ENCODE measurements around the gene TRPC3. TPM values are rescaled to one million over a fixed set of nuclear protein-coding genes. Genes with fewer than 3 reads are reported as not detected.

The TRPC3 gene
- total and polyA plus RNA-seq, 2 donors (not counting 1 experiment from before 2014, with no cell fraction given) = 1.2 to 2.3 TPM

GRCh38 chr4:121881158-121881557 is 70.7 kb downstream of the TRPC3 start:
- no peak for TF ChIP-seq CTCF (conservative IDR thresholded peaks at IDR 0.05 in 1 of 2, IDR thresholded peaks at IDR 0.05 in 1 of 2; ENCODE audit: low read depth in 1 of 2, low read length in 2 of 2)
- TF ChIP-seq EZH2 (IDR thresholded peaks at IDR 0.05; ENCODE audit: low read length, missing control alignments) = no peak
- Histone ChIP-seq H3K4me3 (replicated peaks in 1 of 4; ENCODE audit: control extremely low read depth in 1 of 4, insufficient read depth in 1 of 4, low read depth in 3 of 4, low read length in 4 of 4) (no peak overlapping the region), H4K20me1 (ENCODE audit: control insufficient read depth, extremely low read depth, insufficient read depth, low read length) (no peaks in the 10 kb centered on the region), H2AFZ (ENCODE audit: low read length) (no peak overlapping the region), H3K4me1 (ENCODE audit: control insufficient read depth, extremely low read depth, insufficient read depth, low read length) (no peaks in the 10 kb centered on the region), H3K79me2 (ENCODE audit: control insufficient read depth, insufficient read depth, low read length) (no peaks in the 10 kb centered on the region), H3K27ac (ENCODE audit: insufficient read depth, low read length) (no peak overlapping the region), H3K4me2 (ENCODE audit: extremely low read depth, insufficient read depth, low read length) (no peak overlapping the region), H3K36me3 (ENCODE audit: control insufficient read depth, insufficient read depth, low read length) (no peaks in the 10 kb centered on the region), H3K27me3 (ENCODE audit: control insufficient read depth, insufficient read depth, low read length) (no peaks in the 10 kb centered on the region), H3K9me3 (ENCODE audit: control insufficient read depth, insufficient read depth, low read depth, low read length) (no peaks in the 10 kb centered on the region), H3K9ac (ENCODE audit: insufficient read depth, low read length) (no peak overlapping the region)
- DNase-seq (ENCODE audit: low read depth in 2 of 2) = no peak

- Histone ChIP-seq H3K27me3 (ENCODE audit: control insufficient read depth, insufficient read depth, low read length) (no peaks in the 10 kb centered on the region), H2AFZ (ENCODE audit: low read length) (no peak overlapping the region), H3K4me2 (ENCODE audit: extremely low read depth, insufficient read depth, low read length) (no peak overlapping the region), H3K36me3 (ENCODE audit: control insufficient read depth, insufficient read depth, low read length) (no peaks in the 10 kb centered on the region), H3K27ac (ENCODE audit: insufficient read depth, low read length) (no peak overlapping the region), H4K20me1 (ENCODE audit: control insufficient read depth, extremely low read depth, insufficient read depth, low read length) (no peaks in the 10 kb centered on the region), H3K9ac (ENCODE audit: insufficient read depth, low read length) (no peak overlapping the region), H3K4me3 (replicated peaks in 1 of 4; ENCODE audit: control extremely low read depth in 1 of 4, insufficient read depth in 1 of 4, low read depth in 3 of 4, low read length in 4 of 4) (no peak overlapping the region), H3K9me3 (ENCODE audit: control insufficient read depth, insufficient read depth, low read depth, low read length) (no peaks in the 10 kb centered on the region), H3K79me2 (ENCODE audit: control insufficient read depth, insufficient read depth, low read length) (no peaks in the 10 kb centered on the region), H3K4me1 (ENCODE audit: control insufficient read depth, extremely low read depth, insufficient read depth, low read length) (no peaks in the 10 kb centered on the region)
- TF ChIP-seq EZH2 (IDR thresholded peaks at IDR 0.05; ENCODE audit: low read length, missing control alignments) (no peak), CTCF (conservative IDR thresholded peaks at IDR 0.05 in 1 of 2, IDR thresholded peaks at IDR 0.05 in 1 of 2; ENCODE audit: low read depth in 1 of 2, low read length in 2 of 2) (no peak)
- no peak for DNase-seq (ENCODE audit: low read depth in 2 of 2)
These were observed 72.7 kb downstream of the TRPC3 start for GRCh38 chr4:121879135-121879534.

GRCh38 chr4:121877041-121877773 is 74.7 kb downstream of the TRPC3 start:
- Histone ChIP-seq H3K4me2 (ENCODE audit: extremely low read depth, insufficient read depth, low read length) (no peak overlapping the region), H3K4me3 (replicated peaks in 1 of 4; ENCODE audit: control extremely low read depth in 1 of 4, insufficient read depth in 1 of 4, low read depth in 3 of 4, low read length in 4 of 4) (no peak overlapping the region), H3K27me3 (ENCODE audit: control insufficient read depth, insufficient read depth, low read length) (no peaks in the 10 kb centered on the region), H4K20me1 (ENCODE audit: control insufficient read depth, extremely low read depth, insufficient read depth, low read length) (no peaks in the 10 kb centered on the region), H3K36me3 (ENCODE audit: control insufficient read depth, insufficient read depth, low read length) (no peaks in the 10 kb centered on the region), H3K27ac (ENCODE audit: insufficient read depth, low read length) (no peak overlapping the region), H3K79me2 (ENCODE audit: control insufficient read depth, insufficient read depth, low read length) (no peaks in the 10 kb centered on the region), H3K9me3 (ENCODE audit: control insufficient read depth, insufficient read depth, low read depth, low read length) (no peaks in the 10 kb centered on the region), H2AFZ (ENCODE audit: low read length) (no peak overlapping the region), H3K4me1 (ENCODE audit: control insufficient read depth, extremely low read depth, insufficient read depth, low read length) (no peaks in the 10 kb centered on the region), H3K9ac (ENCODE audit: insufficient read depth, low read length) (no peak overlapping the region)
- DNase-seq (ENCODE audit: low read depth in 2 of 2) = peak in 1 of 2 donors; percentile 2
- no peak for TF ChIP-seq EZH2 (IDR thresholded peaks at IDR 0.05; ENCODE audit: low read length, missing control alignments)
- TF ChIP-seq CTCF (conservative IDR thresholded peaks at IDR 0.05 in 1 of 2, IDR thresholded peaks at IDR 0.05 in 1 of 2; ENCODE audit: low read depth in 1 of 2, low read length in 2 of 2) = no peak
